Activated CD4-positive, alpha-beta T cell treated with anti-CD3 and anti-CD28 coated beads, Interleukin-2, Interleukin-4, amounts not matched to agents 100 ng/mL and 50 ng/mL, durations not matched to agents 16 hours and 8 hours (primary cell): ENCODE data around the gene RTRAF.

ENCODE experiments used
- DNase-seq: peaks from one replicate; pipeline ENCODE4 v3.0.0-alpha.2; 2020; ENCODE audit warnings: low spot score

RTRAF gene

GRCh38 chr14:51996148-51996746 is 6.9 kb downstream of the RTRAF start:
- peak; percentile 24 for DNase-seq

GRCh38 chr14:51998348-51998747 is 9.0 kb downstream of the RTRAF start:
- no peak for DNase-seq

- DNase-seq: no peak
Observed at GRCh38 chr14:51999084-51999483, 9.7 kb downstream of the RTRAF start.

- DNase-seq: no peak
Observed at GRCh38 chr14:52000019-52000582, 10.8 kb downstream of the RTRAF start.

- DNase-seq: no peak
Observed at GRCh38 chr14:52000696-52001095, 11.3 kb downstream of the RTRAF start.

GRCh38 chr14:52002542-52002941 is 13.2 kb downstream of the RTRAF start:
- no peak for DNase-seq

GRCh38 chr14:52003324-52003723 is 14.0 kb downstream of the RTRAF start:
- DNase-seq: no peak

- no peak for DNase-seq
Observed at GRCh38 chr14:52005625-52006024, 16.3 kb downstream of the RTRAF start.

GRCh38 chr14:52006361-52006760 is 17.0 kb downstream of the RTRAF start:
- DNase-seq: no peak

- DNase-seq: no peak
Observed at GRCh38 chr14:52007211-52007610, 17.9 kb downstream of the RTRAF start.

GRCh38 chr14:52007637-52008036 is 18.3 kb downstream of the RTRAF start:
- no peak for DNase-seq

- DNase-seq: no peak
Observed at GRCh38 chr14:52008136-52008535, 18.8 kb downstream of the RTRAF start.

GRCh38 chr14:52010173-52010693 is 20.9 kb downstream of the RTRAF start:
- no peak for DNase-seq

- no peak for DNase-seq
Observed at GRCh38 chr14:52011523-52011922, 22.2 kb downstream of the RTRAF start.

- DNase-seq: no peak
Observed at GRCh38 chr14:52012635-52013034, 23.3 kb downstream of the RTRAF start.

- DNase-seq: no peak
Observed at GRCh38 chr14:52013984-52014600, 24.7 kb downstream of the RTRAF start.

- no peak for DNase-seq
Observed at GRCh38 chr14:52014601-52015267, 25.4 kb downstream of the RTRAF start.

GRCh38 chr14:52015411-52016030 is 26.2 kb downstream of the RTRAF start:
- no peak for DNase-seq

GRCh38 chr14:52018252-52018651 is 28.9 kb downstream of the RTRAF start:
- no peak for DNase-seq

- DNase-seq: no peak
Observed at GRCh38 chr14:52018970-52019369, 29.6 kb downstream of the RTRAF start.

- DNase-seq: no peak
Observed at GRCh38 chr14:52020161-52020714, 30.9 kb downstream of the RTRAF start.
